Fibroblast of mammary gland (primary cell): Measurements from ENCODE around the gene TTC16.
A peak's percentile ranks its signal among the peaks of the same experiment; 100 is the strongest.

ENCODE experiments used
- DNase-seq: peaks from one replicate; pipeline ENCODE4 v3.0.0-alpha.2; 2010; ENCODE audit warnings: low read depth
- H3K4me3 ChIP-seq: 2 replicates; pipeline ENCODE4 v1.5.1; 2011; ENCODE audit warnings: low read depth, mild to moderate bottlenecking, low read length, moderate library complexity; ENCODE audit not compliant: control insufficient read depth
- CTCF ChIP-seq: conservative IDR thresholded peaks from 2 replicates; pipeline ENCODE4 v1.5.1; 2011; ENCODE audit warnings: low read depth, low read length, inconsistent platforms; ENCODE audit not compliant: control insufficient read depth, insufficient read depth

The TTC16 gene

GRCh38 chr9:127705577-127706379 is 10.1 kb upstream of the TTC16 start:
- no peak overlapping the region for H3K4me3 ChIP-seq
- no peak for TF ChIP-seq CTCF
- DNase-seq: no peak

- no peak for TF ChIP-seq CTCF
- DNase-seq: no peak
- no peak within 1 kb of the TSS for H3K4me3 ChIP-seq
Measured at GRCh38 chr9:127706836-127707241, 9.0 kb upstream of the TTC16 start, which contains the start of gene CFAP157. Gene CFAP157, plus strand, starts transcription at chr9:127706988. Its CDS starts 44 bp downstream, at chr9:127707032.

- no peak for TF ChIP-seq CTCF
- DNase-seq: peak; percentile 16
- H3K4me3 ChIP-seq: no peak overlapping the region
Measured at GRCh38 chr9:127707766-127708165, 8.1 kb upstream of the TTC16 start.

GRCh38 chr9:127708952-127709587 is 6.8 kb upstream of the TTC16 start:
- TF ChIP-seq CTCF: no peak
- DNase-seq: no peak
- no peak overlapping the region for H3K4me3 ChIP-seq

- TF ChIP-seq CTCF: no peak
- no peak for DNase-seq
- no peak overlapping the region for H3K4me3 ChIP-seq
Measured at GRCh38 chr9:127710204-127710783, 5.6 kb upstream of the TTC16 start.

- no peak overlapping the region for H3K4me3 ChIP-seq
- no peak for TF ChIP-seq CTCF
- DNase-seq: no peak
Measured at GRCh38 chr9:127711226-127711701, 4.6 kb upstream of the TTC16 start.
